ENCODE data around the gene BCAM. TPM values are rescaled to one million over a fixed set of nuclear protein-coding genes. Genes with fewer than 3 reads are reported as not detected.

BCAM gene
- polyA plus RNA-seq, 1 donor from 2014 or later: 0.54 TPM

DNA sequence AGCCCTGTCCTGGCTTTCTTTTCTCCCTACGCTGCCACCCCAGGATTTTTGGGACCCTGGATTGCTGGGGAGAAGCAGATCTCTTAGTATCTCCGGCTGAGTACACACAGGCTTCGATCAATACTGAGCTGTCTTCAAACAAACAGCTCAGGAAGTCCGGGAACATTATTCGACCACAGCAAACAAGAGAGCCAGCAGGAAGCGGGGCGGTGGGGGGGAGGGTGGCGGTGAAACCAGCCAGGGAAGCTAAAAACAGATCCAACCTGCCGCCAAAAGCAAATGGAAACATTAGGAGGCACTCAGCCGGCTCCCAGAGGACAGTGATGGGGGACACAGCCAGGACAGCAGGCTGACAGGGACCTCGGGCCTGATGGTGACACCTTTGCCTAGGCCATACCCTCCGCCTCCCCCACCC, 12.2 kb upstream of the BCAM start:
- H3K4me3 ChIP-seq (ENCODE audit: low read length): no peak overlapping the region
- no peaks in the 10 kb centered on the region for H4K20me1 ChIP-seq (ENCODE audit: insufficient read depth)
- H3K9me3 ChIP-seq (ENCODE audit: low read length): no peaks in the 10 kb centered on the region
- TF ChIP-seq, protein P1, sequence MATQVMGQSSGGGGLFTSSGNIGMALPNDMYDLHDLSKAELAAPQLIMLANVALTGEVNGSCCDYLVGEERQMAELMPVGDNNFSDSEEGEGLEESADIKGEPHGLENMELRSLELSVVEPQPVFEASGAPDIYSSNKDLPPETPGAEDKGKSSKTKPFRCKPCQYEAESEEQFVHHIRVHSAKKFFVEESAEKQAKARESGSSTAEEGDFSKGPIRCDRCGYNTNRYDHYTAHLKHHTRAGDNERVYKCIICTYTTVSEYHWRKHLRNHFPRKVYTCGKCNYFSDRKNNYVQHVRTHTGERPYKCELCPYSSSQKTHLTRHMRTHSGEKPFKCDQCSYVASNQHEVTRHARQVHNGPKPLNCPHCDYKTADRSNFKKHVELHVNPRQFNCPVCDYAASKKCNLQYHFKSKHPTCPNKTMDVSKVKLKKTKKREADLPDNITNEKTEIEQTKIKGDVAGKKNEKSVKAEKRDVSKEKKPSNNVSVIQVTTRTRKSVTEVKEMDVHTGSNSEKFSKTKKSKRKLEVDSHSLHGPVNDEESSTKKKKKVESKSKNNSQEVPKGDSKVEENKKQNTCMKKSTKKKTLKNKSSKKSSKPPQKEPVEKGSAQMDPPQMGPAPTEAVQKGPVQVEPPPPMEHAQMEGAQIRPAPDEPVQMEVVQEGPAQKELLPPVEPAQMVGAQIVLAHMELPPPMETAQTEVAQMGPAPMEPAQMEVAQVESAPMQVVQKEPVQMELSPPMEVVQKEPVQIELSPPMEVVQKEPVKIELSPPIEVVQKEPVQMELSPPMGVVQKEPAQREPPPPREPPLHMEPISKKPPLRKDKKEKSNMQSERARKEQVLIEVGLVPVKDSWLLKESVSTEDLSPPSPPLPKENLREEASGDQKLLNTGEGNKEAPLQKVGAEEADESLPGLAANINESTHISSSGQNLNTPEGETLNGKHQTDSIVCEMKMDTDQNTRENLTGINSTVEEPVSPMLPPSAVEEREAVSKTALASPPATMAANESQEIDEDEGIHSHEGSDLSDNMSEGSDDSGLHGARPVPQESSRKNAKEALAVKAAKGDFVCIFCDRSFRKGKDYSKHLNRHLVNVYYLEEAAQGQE (IDR thresholded peaks at IDR 0.05; ENCODE audit: borderline replicate concordance): no peak
- H3K36me3 ChIP-seq (ENCODE audit: insufficient read depth, low read length): no peaks in the 10 kb centered on the region
- no peak overlapping the region for H3K4me2 ChIP-seq (ENCODE audit: low read length)
- H3F3A ChIP-seq (ENCODE audit: insufficient read depth, low read length, poor library complexity, severe bottlenecking): no peaks in the 10 kb centered on the region
- no peaks in the 10 kb centered on the region for H3K27me3 ChIP-seq (ENCODE audit: insufficient read depth, low read depth, low read length)
- H3K9ac ChIP-seq (ENCODE audit: low read length): no peak overlapping the region
- no peaks in the 10 kb centered on the region for H3K9me2 ChIP-seq (ENCODE audit: insufficient read depth, low read length)
- H3K27ac ChIP-seq (ENCODE audit: low read length): no peak overlapping the region
- no peak overlapping the region for H2AFZ ChIP-seq (ENCODE audit: low read depth, low read length)
- no peaks in the 10 kb centered on the region for H3K79me2 ChIP-seq (replicated peaks; ENCODE audit: insufficient read depth, low read length)

DNA sequence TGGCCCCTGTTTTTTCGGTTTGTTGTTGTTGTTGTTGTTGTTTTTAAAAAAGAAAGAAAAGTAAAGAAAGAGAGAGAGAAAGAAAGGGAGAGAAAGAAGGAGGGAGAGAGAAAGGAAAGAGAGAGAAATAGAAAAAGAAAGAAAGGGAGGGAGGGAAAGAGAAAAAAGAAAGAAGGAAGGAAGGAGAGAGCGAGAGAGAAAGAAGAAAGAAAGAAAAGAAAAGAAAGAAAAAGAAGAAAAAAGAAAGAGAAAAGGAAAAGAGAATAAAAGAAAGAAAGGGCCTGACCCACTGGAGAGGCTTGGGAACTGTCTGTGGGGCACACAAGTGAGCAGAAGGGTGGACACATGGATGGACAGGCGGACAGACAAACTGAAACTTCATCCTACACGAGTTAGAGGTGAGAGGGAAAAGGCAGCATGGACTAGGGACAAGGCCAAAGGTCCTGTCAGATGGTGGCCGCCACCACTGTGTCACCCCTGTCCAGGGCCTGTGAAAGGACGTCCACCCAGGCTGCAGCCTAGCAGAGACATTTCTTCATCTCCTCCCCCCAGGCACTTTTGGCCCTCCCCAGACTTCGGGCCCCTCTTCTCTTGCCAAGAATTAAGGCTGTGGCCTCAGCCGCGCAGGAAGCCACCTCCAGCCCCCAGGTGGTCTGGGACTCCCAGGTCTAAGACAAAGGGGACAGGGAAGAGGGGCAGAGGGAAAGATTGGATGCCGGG, 9.1 kb upstream of the BCAM start:
- no peak overlapping the region for H2AFZ ChIP-seq (ENCODE audit: low read depth, low read length)
- H3K9me2 ChIP-seq (ENCODE audit: insufficient read depth, low read length): no peaks in the 10 kb centered on the region
- no peak overlapping the region for H3K4me2 ChIP-seq (ENCODE audit: low read length)
- H3K4me3 ChIP-seq (ENCODE audit: low read length): no peak overlapping the region
- H3K79me2 ChIP-seq (replicated peaks; ENCODE audit: insufficient read depth, low read length): no peaks in the 10 kb centered on the region
- no peaks in the 10 kb centered on the region for H4K20me1 ChIP-seq (ENCODE audit: insufficient read depth)
- H3K27ac ChIP-seq (ENCODE audit: low read length): no peak overlapping the region
- TF ChIP-seq MXI1 (conservative IDR thresholded peaks at IDR 0.05; ENCODE audit: poor library complexity, severe bottlenecking) (no peak), EP300 (conservative IDR thresholded peaks at IDR 0.05; ENCODE audit: poor library complexity, severe bottlenecking) (no peak), SMC3 (conservative IDR thresholded peaks at IDR 0.05; ENCODE audit: poor library complexity) (no peak), RAD21 (conservative IDR thresholded peaks at IDR 0.05) (no peak), POLR2AphosphoS5 (IDR thresholded peaks at IDR 0.05) (no peak), EZH2 (IDR thresholded peaks at IDR 0.05; ENCODE audit: borderline replicate concordance, insufficient read depth, low read length, poor library complexity, severe bottlenecking) (no peak), TAF1 (IDR thresholded peaks at IDR 0.05; ENCODE audit: low read depth) (no peak)
- TF ChIP-seq, protein P2, sequence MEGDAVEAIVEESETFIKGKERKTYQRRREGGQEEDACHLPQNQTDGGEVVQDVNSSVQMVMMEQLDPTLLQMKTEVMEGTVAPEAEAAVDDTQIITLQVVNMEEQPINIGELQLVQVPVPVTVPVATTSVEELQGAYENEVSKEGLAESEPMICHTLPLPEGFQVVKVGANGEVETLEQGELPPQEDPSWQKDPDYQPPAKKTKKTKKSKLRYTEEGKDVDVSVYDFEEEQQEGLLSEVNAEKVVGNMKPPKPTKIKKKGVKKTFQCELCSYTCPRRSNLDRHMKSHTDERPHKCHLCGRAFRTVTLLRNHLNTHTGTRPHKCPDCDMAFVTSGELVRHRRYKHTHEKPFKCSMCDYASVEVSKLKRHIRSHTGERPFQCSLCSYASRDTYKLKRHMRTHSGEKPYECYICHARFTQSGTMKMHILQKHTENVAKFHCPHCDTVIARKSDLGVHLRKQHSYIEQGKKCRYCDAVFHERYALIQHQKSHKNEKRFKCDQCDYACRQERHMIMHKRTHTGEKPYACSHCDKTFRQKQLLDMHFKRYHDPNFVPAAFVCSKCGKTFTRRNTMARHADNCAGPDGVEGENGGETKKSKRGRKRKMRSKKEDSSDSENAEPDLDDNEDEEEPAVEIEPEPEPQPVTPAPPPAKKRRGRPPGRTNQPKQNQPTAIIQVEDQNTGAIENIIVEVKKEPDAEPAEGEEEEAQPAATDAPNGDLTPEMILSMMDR (IDR thresholded peaks at IDR 0.05; ENCODE audit: poor library complexity, severe bottlenecking): no peak
- TF ChIP-seq, protein P1 (IDR thresholded peaks at IDR 0.05; ENCODE audit: borderline replicate concordance): no peak
- H3K36me3 ChIP-seq (ENCODE audit: insufficient read depth, low read length): no peaks in the 10 kb centered on the region
- no peak overlapping the region for H3K9ac ChIP-seq (ENCODE audit: low read length)
- H3F3A ChIP-seq (ENCODE audit: insufficient read depth, low read length, poor library complexity, severe bottlenecking): no peaks in the 10 kb centered on the region
- no peaks in the 10 kb centered on the region for H3K9me3 ChIP-seq (ENCODE audit: low read length)
- H3K27me3 ChIP-seq (ENCODE audit: insufficient read depth, low read depth, low read length): no peaks in the 10 kb centered on the region

Data from neural cell (in vitro differentiated cells).